ENCODE measurements around the gene RPP14. TPM values are rescaled to one million over a fixed set of nuclear protein-coding genes. Genes with fewer than 3 reads are reported as not detected.

Gene RPP14
- total RNA-seq, 1 experiment from 2014 or later = 22.4 TPM

DNA sequence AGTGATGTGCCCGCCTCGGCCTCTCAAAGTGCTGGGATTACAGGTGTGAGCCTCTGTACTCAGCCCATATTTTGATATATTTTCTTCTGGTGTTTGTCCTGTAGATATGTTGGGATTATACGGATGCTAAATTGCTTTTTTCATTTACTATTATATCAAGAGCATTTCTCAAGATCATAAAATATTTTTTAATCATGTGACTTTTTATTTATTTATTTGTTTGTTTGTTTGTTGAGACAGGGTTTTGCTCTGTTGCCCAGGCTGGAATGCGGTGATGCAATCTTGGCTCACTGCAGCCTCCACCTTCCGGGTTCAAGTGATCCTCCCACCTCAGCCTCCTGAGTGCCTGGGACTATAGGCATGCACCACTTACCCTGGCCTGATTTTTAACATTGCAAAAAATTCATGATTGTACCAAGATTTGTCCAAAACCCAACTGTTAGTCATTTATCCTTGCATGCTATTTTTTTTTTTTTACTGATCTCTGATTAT, 23.9 kb downstream of the RPP14 start:
- ChIA-PET POLR2A (no interaction called here), RAD21 (ENCODE audit: low non-redundant PET in 1 of 2, low total read pairs in 2 of 2, uncharacterized antibody in 2 of 2, unreplicated experiment in 2 of 2) (no interaction called here), CTCF (no interaction called here)
- Histone ChIP-seq H3K36me3 (ENCODE audit: control insufficient read depth in 1 of 2, insufficient read depth in 2 of 2, low read length in 2 of 2) (no peaks in the 10 kb centered on the region), H3K27me3 (ENCODE audit: insufficient read depth, low read length) (no peaks in the 10 kb centered on the region), H3K9me2 (ENCODE audit: insufficient read depth) (no peaks in the 10 kb centered on the region), H2AFZ (ENCODE audit: low read depth, low read length, poor library complexity, severe bottlenecking) (no peak overlapping the region), H3K27ac (ENCODE audit: low read depth, low read length) (no peak overlapping the region), H3K4me3 (replicated peaks in 1 of 2; ENCODE audit: low read depth in 1 of 2, low read length in 2 of 2) (no peak overlapping the region), H3K4me2 (ENCODE audit: low read length) (no peak overlapping the region), H3K9me3 (ENCODE audit: control insufficient read depth in 1 of 2, insufficient read depth in 1 of 2, low read depth in 1 of 2, low read length in 2 of 2) (no peaks in the 10 kb centered on the region), H3K4me1 (ENCODE audit: control insufficient read depth in 1 of 2, insufficient read depth in 2 of 2, low read length in 2 of 2) (peaks cover 14 to 23% of the 10 kb centered on the region in 2 experiments; a peak in 3 of 4 replicates), H4K20me1 (ENCODE audit: insufficient read depth) (no peaks in the 10 kb centered on the region), H3K79me2 (ENCODE audit: insufficient read depth, low read length) (no peaks in the 10 kb centered on the region), H3K9ac (ENCODE audit: low read length) (no peak overlapping the region)
- TF ChIP-seq SIN3A (IDR thresholded peaks at IDR 0.05; ENCODE audit: low read depth) (no peak), SRF (IDR thresholded peaks at IDR 0.05; ENCODE audit: low read depth) (no peak), CTCF (IDR thresholded peaks at IDR 0.05 in 2 of 3, conservative IDR thresholded peaks at IDR 0.05 in 1 of 3; ENCODE audit: borderline replicate concordance in 1 of 3, insufficient read depth in 1 of 3, low read depth in 2 of 3, low read length in 2 of 3) (no peak), FOSL1 (IDR thresholded peaks at IDR 0.05; ENCODE audit: low read depth) (no peak), CBX3 (IDR thresholded peaks at IDR 0.05; ENCODE audit: low read depth) (no peak), EZH2 (IDR thresholded peaks at IDR 0.05) (no peak), ELF1 (IDR thresholded peaks at IDR 0.05; ENCODE audit: borderline replicate concordance, low read depth) (no peak)
- TF ChIP-seq, protein P1, sequence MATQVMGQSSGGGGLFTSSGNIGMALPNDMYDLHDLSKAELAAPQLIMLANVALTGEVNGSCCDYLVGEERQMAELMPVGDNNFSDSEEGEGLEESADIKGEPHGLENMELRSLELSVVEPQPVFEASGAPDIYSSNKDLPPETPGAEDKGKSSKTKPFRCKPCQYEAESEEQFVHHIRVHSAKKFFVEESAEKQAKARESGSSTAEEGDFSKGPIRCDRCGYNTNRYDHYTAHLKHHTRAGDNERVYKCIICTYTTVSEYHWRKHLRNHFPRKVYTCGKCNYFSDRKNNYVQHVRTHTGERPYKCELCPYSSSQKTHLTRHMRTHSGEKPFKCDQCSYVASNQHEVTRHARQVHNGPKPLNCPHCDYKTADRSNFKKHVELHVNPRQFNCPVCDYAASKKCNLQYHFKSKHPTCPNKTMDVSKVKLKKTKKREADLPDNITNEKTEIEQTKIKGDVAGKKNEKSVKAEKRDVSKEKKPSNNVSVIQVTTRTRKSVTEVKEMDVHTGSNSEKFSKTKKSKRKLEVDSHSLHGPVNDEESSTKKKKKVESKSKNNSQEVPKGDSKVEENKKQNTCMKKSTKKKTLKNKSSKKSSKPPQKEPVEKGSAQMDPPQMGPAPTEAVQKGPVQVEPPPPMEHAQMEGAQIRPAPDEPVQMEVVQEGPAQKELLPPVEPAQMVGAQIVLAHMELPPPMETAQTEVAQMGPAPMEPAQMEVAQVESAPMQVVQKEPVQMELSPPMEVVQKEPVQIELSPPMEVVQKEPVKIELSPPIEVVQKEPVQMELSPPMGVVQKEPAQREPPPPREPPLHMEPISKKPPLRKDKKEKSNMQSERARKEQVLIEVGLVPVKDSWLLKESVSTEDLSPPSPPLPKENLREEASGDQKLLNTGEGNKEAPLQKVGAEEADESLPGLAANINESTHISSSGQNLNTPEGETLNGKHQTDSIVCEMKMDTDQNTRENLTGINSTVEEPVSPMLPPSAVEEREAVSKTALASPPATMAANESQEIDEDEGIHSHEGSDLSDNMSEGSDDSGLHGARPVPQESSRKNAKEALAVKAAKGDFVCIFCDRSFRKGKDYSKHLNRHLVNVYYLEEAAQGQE (IDR thresholded peaks at IDR 0.05; ENCODE audit: low read depth) = no peak
- DNase-seq (ENCODE audit: low read depth, low spot score) = no peak
- no peak for ATAC-seq
- BruUV-seq (replicated peaks) = no TSS peak
- intact Hi-C loops (cut with micrococcal nuclease) = no loop called here

Measured in HCT116 (cell line).